ENCODE data around the gene TLCD5.

The TLCD5 gene

DNA sequence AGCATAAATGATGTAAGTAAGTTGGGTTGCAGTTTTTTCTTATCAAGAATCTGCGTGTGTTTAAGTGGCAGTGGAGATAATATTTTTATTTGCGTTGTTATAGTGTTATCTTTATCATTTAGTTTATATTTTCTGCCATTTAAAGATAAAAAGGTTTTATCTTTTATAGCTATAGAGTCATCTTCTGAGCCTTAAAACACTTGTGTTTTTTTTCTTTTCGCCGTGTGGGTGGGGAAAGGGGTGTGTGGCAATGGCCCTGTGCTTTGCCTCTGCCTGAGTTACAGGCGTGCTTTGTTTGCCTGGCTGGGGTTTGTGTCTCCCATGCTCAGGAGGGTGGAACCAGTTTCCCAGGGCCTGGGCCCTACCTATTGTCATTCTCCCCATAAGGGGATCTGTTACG lies 27.3 kb downstream of the TLCD5 start (continued):
- TF ChIP-seq, protein P1, sequence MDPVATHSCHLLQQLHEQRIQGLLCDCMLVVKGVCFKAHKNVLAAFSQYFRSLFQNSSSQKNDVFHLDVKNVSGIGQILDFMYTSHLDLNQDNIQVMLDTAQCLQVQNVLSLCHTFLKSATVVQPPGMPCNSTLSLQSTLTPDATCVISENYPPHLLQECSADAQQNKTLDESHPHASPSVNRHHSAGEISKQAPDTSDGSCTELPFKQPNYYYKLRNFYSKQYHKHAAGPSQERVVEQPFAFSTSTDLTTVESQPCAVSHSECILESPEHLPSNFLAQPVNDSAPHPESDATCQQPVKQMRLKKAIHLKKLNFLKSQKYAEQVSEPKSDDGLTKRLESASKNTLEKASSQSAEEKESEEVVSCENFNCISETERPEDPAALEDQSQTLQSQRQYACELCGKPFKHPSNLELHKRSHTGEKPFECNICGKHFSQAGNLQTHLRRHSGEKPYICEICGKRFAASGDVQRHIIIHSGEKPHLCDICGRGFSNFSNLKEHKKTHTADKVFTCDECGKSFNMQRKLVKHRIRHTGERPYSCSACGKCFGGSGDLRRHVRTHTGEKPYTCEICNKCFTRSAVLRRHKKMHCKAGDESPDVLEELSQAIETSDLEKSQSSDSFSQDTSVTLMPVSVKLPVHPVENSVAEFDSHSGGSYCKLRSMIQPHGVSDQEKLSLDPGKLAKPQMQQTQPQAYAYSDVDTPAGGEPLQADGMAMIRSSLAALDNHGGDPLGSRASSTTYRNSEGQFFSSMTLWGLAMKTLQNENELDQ (tag by site-specific recombination; IDR thresholded peaks at IDR 0.05; ENCODE audit: low read depth): no peak
- TF ChIP-seq, protein P2, sequence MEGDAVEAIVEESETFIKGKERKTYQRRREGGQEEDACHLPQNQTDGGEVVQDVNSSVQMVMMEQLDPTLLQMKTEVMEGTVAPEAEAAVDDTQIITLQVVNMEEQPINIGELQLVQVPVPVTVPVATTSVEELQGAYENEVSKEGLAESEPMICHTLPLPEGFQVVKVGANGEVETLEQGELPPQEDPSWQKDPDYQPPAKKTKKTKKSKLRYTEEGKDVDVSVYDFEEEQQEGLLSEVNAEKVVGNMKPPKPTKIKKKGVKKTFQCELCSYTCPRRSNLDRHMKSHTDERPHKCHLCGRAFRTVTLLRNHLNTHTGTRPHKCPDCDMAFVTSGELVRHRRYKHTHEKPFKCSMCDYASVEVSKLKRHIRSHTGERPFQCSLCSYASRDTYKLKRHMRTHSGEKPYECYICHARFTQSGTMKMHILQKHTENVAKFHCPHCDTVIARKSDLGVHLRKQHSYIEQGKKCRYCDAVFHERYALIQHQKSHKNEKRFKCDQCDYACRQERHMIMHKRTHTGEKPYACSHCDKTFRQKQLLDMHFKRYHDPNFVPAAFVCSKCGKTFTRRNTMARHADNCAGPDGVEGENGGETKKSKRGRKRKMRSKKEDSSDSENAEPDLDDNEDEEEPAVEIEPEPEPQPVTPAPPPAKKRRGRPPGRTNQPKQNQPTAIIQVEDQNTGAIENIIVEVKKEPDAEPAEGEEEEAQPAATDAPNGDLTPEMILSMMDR (tag by site-specific recombination; IDR thresholded peaks at IDR 0.05): no peak

DNA sequence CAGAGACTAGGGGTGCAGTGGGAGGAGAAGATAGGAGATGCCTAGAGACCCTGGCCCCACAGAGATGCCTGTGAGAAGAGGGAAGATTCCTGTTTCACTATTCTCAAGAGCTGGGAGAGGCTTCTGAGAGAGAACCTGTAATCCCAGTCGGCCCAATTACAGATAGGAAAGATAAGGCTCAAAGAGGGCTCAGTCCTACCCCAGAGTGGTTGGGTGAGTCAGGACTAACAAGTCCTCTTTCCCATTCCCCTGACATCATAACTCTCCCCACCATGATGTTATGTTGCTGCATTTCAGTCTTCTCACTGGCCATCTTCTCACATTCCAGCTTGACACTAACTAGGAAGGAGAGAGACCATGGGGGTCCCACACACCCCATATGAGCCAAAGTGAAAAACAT lies 29.0 kb downstream of the TLCD5 start:
- no peaks in the 10 kb centered on the region for H3K36me3 ChIP-seq (ENCODE audit: control insufficient read depth in 2 of 2, insufficient read depth in 1 of 2, low read length in 2 of 2)
- TF ChIP-seq, protein P3, sequence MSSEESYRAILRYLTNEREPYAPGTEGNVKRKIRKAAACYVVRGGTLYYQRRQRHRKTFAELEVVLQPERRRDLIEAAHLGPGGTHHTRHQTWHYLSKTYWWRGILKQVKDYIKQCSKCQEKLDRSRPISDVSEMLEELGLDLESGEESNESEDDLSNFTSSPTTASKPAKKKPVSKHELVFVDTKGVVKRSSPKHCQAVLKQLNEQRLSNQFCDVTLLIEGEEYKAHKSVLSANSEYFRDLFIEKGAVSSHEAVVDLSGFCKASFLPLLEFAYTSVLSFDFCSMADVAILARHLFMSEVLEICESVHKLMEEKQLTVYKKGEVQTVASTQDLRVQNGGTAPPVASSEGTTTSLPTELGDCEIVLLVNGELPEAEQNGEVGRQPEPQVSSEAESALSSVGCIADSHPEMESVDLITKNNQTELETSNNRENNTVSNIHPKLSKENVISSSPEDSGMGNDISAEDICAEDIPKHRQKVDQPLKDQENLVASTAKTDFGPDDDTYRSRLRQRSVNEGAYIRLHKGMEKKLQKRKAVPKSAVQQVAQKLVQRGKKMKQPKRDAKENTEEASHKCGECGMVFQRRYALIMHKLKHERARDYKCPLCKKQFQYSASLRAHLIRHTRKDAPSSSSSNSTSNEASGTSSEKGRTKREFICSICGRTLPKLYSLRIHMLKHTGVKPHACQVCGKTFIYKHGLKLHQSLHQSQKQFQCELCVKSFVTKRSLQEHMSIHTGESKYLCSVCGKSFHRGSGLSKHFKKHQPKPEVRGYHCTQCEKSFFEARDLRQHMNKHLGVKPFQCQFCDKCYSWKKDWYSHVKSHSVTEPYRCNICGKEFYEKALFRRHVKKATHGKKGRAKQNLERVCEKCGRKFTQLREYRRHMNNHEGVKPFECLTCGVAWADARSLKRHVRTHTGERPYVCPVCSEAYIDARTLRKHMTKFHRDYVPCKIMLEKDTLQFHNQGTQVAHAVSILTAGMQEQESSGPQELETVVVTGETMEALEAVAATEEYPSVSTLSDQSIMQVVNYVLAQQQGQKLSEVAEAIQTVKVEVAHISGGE (tag by site-specific recombination; conservative IDR thresholded peaks at IDR 0.05; ENCODE audit: low read depth): no peak
- 0 out of 2 replicates have a peak, but pooled peaks have one; percentile 21 for TF ChIP-seq ZNF10 (tag by site-specific recombination; IDR thresholded peaks at IDR 0.05)
- TF ChIP-seq, protein P4, sequence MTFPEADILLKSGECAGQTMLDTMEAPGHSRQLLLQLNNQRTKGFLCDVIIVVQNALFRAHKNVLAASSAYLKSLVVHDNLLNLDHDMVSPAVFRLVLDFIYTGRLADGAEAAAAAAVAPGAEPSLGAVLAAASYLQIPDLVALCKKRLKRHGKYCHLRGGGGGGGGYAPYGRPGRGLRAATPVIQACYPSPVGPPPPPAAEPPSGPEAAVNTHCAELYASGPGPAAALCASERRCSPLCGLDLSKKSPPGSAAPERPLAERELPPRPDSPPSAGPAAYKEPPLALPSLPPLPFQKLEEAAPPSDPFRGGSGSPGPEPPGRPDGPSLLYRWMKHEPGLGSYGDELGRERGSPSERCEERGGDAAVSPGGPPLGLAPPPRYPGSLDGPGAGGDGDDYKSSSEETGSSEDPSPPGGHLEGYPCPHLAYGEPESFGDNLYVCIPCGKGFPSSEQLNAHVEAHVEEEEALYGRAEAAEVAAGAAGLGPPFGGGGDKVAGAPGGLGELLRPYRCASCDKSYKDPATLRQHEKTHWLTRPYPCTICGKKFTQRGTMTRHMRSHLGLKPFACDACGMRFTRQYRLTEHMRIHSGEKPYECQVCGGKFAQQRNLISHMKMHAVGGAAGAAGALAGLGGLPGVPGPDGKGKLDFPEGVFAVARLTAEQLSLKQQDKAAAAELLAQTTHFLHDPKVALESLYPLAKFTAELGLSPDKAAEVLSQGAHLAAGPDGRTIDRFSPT (tag by site-specific recombination; IDR thresholded peaks at IDR 0.05): 0 out of 2 replicates have a peak, but pooled peaks have one; percentile 31
- no peak for TF ChIP-seq GFI1B (tag by site-specific recombination; IDR thresholded peaks at IDR 0.05)
- peak; percentile 80 for TF ChIP-seq ZNF629 (tag by site-specific recombination; IDR thresholded peaks at IDR 0.05)
- TF ChIP-seq PRDM1 (tag by site-specific recombination; IDR thresholded peaks at IDR 0.05): no peak
- H3K4me1 ChIP-seq (ENCODE audit: control insufficient read depth, insufficient read depth, low read length): peaks cover 10% of the 10 kb centered on the region
- H3K4me3 ChIP-seq (ENCODE audit: low read depth, low read length): no peak overlapping the region
- H3K27ac ChIP-seq (ENCODE audit: extremely low read depth, low read depth, low read length): no peak overlapping the region
- no peaks in the 10 kb centered on the region for H3K9me3 ChIP-seq (ENCODE audit: control insufficient read depth, insufficient read depth, low read depth, low read length)
- ChIA-PET CTCF (no interaction called here), POLR2A (no interaction called here)

DNA sequence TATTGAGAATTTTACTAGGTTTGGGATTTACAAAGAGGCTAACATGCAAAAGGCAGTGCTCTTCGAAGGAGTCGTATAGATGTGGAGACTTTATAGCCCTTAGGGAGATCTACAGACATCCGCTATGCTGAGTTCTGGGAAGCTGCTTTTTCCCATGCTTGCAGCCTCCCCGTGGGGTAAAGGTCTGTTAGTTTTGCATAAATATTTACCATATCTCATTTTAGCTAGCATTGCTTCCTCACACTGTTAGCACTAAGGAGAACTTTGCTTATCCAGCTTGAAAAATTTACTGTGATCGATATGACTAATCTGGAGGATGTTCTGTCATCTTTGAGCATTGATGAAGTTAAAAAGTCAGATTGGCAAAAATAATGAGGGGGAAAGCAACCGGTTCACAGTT lies 29.7 kb downstream of the TLCD5 start:
- TF ChIP-seq ZNF843 (tag by site-specific recombination; IDR thresholded peaks at IDR 0.05): no peak
- TF ChIP-seq ZBTB20 (tag by site-specific recombination; IDR thresholded peaks at IDR 0.05): 0 out of 2 replicates have a peak, but pooled peaks have one; percentile 19
- TF ChIP-seq, protein P5, sequence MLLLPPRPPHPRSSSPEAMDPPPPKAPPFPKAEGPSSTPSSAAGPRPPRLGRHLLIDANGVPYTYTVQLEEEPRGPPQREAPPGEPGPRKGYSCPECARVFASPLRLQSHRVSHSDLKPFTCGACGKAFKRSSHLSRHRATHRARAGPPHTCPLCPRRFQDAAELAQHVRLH (tag by site-specific recombination; IDR thresholded peaks at IDR 0.05): no peak
- 0 out of 2 replicates have a peak, but pooled peaks have one; percentile 13 for TF ChIP-seq FEZF1 (tag by site-specific recombination; IDR thresholded peaks at IDR 0.05)
- no peak for TF ChIP-seq ZFP69B (tag by site-specific recombination; IDR thresholded peaks at IDR 0.05)
- ChIA-PET CTCF (interaction anchor here (0.9 kb wide), 1 partner anchor 20 kb away, joined by 3 read pairs; no protein-coding TSS in a partner anchor), POLR2A (no interaction called here)
- no peak overlapping the region for H3K27ac ChIP-seq (ENCODE audit: extremely low read depth, low read depth, low read length)
- no peak overlapping the region for H3K4me3 ChIP-seq (ENCODE audit: low read depth, low read length)
- peaks cover 10% of the 10 kb centered on the region for H3K4me1 ChIP-seq (ENCODE audit: control insufficient read depth, insufficient read depth, low read length)
- no peaks in the 10 kb centered on the region for H3K9me3 ChIP-seq (ENCODE audit: control insufficient read depth, insufficient read depth, low read depth, low read length)
- H3K36me3 ChIP-seq (ENCODE audit: control insufficient read depth in 2 of 2, insufficient read depth in 1 of 2, low read length in 2 of 2): no peaks in the 10 kb centered on the region

Data from HEK293 (cell line).